ENCODE measurements around the gene CIRBP. TPM values are rescaled to one million over a fixed set of nuclear protein-coding genes. Genes with fewer than 3 reads are reported as not detected.

The CIRBP gene
- polyA plus RNA-seq, 1 of the 3 experiments (the other 2 are of a cell fraction): 762 TPM

GRCh38 chr19:1285737-1286360, 16.7 kb downstream of the CIRBP start, which contains the start of gene EFNA2:
TSS of gene EFNA2 (plus strand) at chr19:1285873. CDS start at chr19:1286169, 296 bp downstream.
- Histone ChIP-seq H3K27me3 (ENCODE audit: insufficient read depth) (no peaks in the 10 kb centered on the region), H3K4me2 (peak within 1 kb of the TSS; percentile 75), H3K4me1 (ENCODE audit: control insufficient read depth in 1 of 2, insufficient read depth in 2 of 2, low read depth in 1 of 2, low read length in 1 of 2) (peaks cover 0 to 8% of the 10 kb centered on the region in 2 experiments; a peak in 1 of 4 replicates), H2AFZ (ENCODE audit: low read depth) (0 out of 2 replicates have a peak within 1 kb of the TSS, but pooled peaks have one; percentile 5), H3K9me3 (no peaks in the 10 kb centered on the region), H3K9ac (peak within 1 kb of the TSS; percentile 19; the same call in 1 of the 2 replicates), H3K36me3 (replicated peaks in 1 of 2; ENCODE audit: control insufficient read depth in 1 of 2, insufficient read depth in 2 of 2, low read length in 1 of 2) (no peaks in the 10 kb centered on the region), H3K4me3 (ENCODE audit: low read depth in 2 of 2, low read length in 1 of 2) (peak within 1 kb of the TSS; percentile 57 to 63), H3F3A (replicated peaks; ENCODE audit: insufficient read depth) (peaks cover 12% of the 10 kb centered on the region), H4K20me1 (ENCODE audit: insufficient read depth) (no peaks in the 10 kb centered on the region), H3K79me2 (ENCODE audit: insufficient read depth) (no peaks in the 10 kb centered on the region), H3K9me2 (no peaks in the 10 kb centered on the region), H3K27ac (ENCODE audit: low read depth in 2 of 2, low read length in 1 of 2) (no peak within 1 kb of the TSS; a peak in 1 of 4 replicates)
- POLR2A ChIA-PET: interaction anchor here (2.2 to 2.3 kb wide), 2 partner anchors 17 kb away, joined by 9 to 10 read pairs; partner anchors contain the start of gene CIRBP
- TF ChIP-seq CTCF (IDR thresholded peaks at IDR 0.05) (peak; percentile 1; the same call in 1 of the 2 replicates), MXI1 (IDR thresholded peaks at IDR 0.05; ENCODE audit: low read depth, low read length) (no peak)
- DNase-seq: peak; percentile 84
- CTCF ChIA-PET: interaction anchor here (0.8 to 3.2 kb wide), 8 partner anchors 19 to 386 kb away, joined by 3 to 17 read pairs (median 6); no protein-coding TSS in a partner anchor
- WGBS (ENCODE audit: low lambda C conversion rate): no CpG with 5 or more reads among the region's 113 CpGs

- Histone ChIP-seq H2AFZ (ENCODE audit: low read depth) (0 out of 2 replicates have a peak overlapping the region, but pooled peaks have one; percentile 5), H3K27me3 (ENCODE audit: insufficient read depth) (no peaks in the 10 kb centered on the region), H3K4me2 (peak overlapping the region; percentile 75), H3K9me3 (no peaks in the 10 kb centered on the region), H4K20me1 (ENCODE audit: insufficient read depth) (no peaks in the 10 kb centered on the region), H3K4me1 (ENCODE audit: control insufficient read depth in 1 of 2, insufficient read depth in 2 of 2, low read depth in 1 of 2, low read length in 1 of 2) (peaks cover 0 to 8% of the 10 kb centered on the region in 2 experiments; a peak in 1 of 4 replicates), H3F3A (replicated peaks; ENCODE audit: insufficient read depth) (peaks cover 11% of the 10 kb centered on the region), H3K4me3 (ENCODE audit: low read depth in 2 of 2, low read length in 1 of 2) (peak overlapping the region; percentile 57 to 63), H3K27ac (ENCODE audit: low read depth in 2 of 2, low read length in 1 of 2) (peak overlapping the region in 1 of 2 experiments; percentile 74; a peak in 2 of 4 replicates), H3K9ac (peak overlapping the region; percentile 19; the same call in 1 of the 2 replicates), H3K9me2 (no peaks in the 10 kb centered on the region), H3K36me3 (replicated peaks in 1 of 2; ENCODE audit: control insufficient read depth in 1 of 2, insufficient read depth in 2 of 2, low read length in 1 of 2) (no peaks in the 10 kb centered on the region), H3K79me2 (ENCODE audit: insufficient read depth) (no peaks in the 10 kb centered on the region)
- ChIA-PET CTCF (interaction anchor here (0.8 to 1.9 kb wide), 7 partner anchors 19 to 385 kb away, joined by 3 to 8 read pairs (median 4); no protein-coding TSS in a partner anchor), POLR2A (interaction anchor here (1.2 to 2.2 kb wide), 2 partner anchors 18 to 73 kb away, joined by 3 to 10 read pairs; partner anchors contain the start of gene CIRBP)
- WGBS (ENCODE audit: low lambda C conversion rate): 10% methylated on average over 13 of the region's 38 CpGs
- no peak for TF ChIP-seq RAD21 (IDR thresholded peaks at IDR 0.05; ENCODE audit: low read length)
- no peak for TF ChIP-seq FOSL2 (IDR thresholded peaks at IDR 0.05; ENCODE audit: borderline replicate concordance, low read depth)
- TF ChIP-seq NFIC (IDR thresholded peaks at IDR 0.05; ENCODE audit: borderline replicate concordance): no peak
- TF ChIP-seq TCF12 (IDR thresholded peaks at IDR 0.05): no peak
- no peak for TF ChIP-seq SIN3A (IDR thresholded peaks at IDR 0.05; ENCODE audit: borderline replicate concordance, low read depth, low read length)
- TF ChIP-seq TAF1 (IDR thresholded peaks at IDR 0.05; ENCODE audit: borderline replicate concordance, low read depth, low read length): no peak
- TF ChIP-seq FOXJ3 (CRISPR knock-in tag; IDR thresholded peaks at IDR 0.05): no peak
- no peak for TF ChIP-seq EP300 (IDR thresholded peaks at IDR 0.05; ENCODE audit: borderline replicate concordance in 1 of 2, low read depth in 1 of 2, low read length in 1 of 2)
- no peak for TF ChIP-seq TEAD4 (IDR thresholded peaks at IDR 0.05; ENCODE audit: borderline replicate concordance, insufficient read depth)
- no peak for TF ChIP-seq PBX3 (IDR thresholded peaks at IDR 0.05)
- TF ChIP-seq MEF2A (IDR thresholded peaks at IDR 0.05; ENCODE audit: borderline replicate concordance, low read depth): no peak
- TF ChIP-seq USF1 (IDR thresholded peaks at IDR 0.05; ENCODE audit: borderline replicate concordance, low read depth): no peak
- no peak for TF ChIP-seq RCOR1 (IDR thresholded peaks at IDR 0.05; ENCODE audit: low read length)
- TF ChIP-seq RFX5 (IDR thresholded peaks at IDR 0.05; ENCODE audit: low read length): no peak
- TF ChIP-seq IRF3 (IDR thresholded peaks at IDR 0.05; ENCODE audit: low read depth, low read length): no peak
- no peak for TF ChIP-seq SMC3 (IDR thresholded peaks at IDR 0.05; ENCODE audit: low read depth, low read length)
- DNase-seq: no peak
Measured at GRCh38 chr19:1286487-1287353, 17.6 kb downstream of the CIRBP start.
